NCI-H2196 treated with DMSO at 0.1 percent for 48 hours (cell line): ENCODE results near the gene MUC2.
"Not testable (repeated sequence)": the region's sequence is repeated elsewhere in the genome, so short reads cannot be mapped to it uniquely, and the experiment has no call there.

ENCODE experiments used
- DNase-seq: peaks from one replicate; lab custom pipeline; 2025; ENCODE audit not compliant: unreplicated experiment; lab: John Stamatoyannopoulos, UW

The MUC2 gene

GRCh38 chr11:1102996-1103395, 28.3 kb downstream of the MUC2 start:
- DNase-seq, result no peak

GRCh38 chr11:1103401-1104360, 29.0 kb downstream of the MUC2 start:
- no peak for DNase-seq

- DNase-seq, result no peak
Observed at GRCh38 chr11:1104411-1105182, 29.9 kb downstream of the MUC2 start.

- no peak for DNase-seq
Observed at GRCh38 chr11:1105183-1105565, 30.5 kb downstream of the MUC2 start.

- DNase-seq, result no peak
Observed at GRCh38 chr11:1106387-1106786, 31.7 kb downstream of the MUC2 start.

- no peak for DNase-seq
Observed at GRCh38 chr11:1107316-1108245, 32.9 kb downstream of the MUC2 start.

GRCh38 chr11:1108246-1108900, 33.7 kb downstream of the MUC2 start:
- no peak for DNase-seq

GRCh38 chr11:1109101-1109917, 34.6 kb downstream of the MUC2 start:
- no peak for DNase-seq

GRCh38 chr11:1109918-1110705, 35.4 kb downstream of the MUC2 start:
- no peak for DNase-seq

GRCh38 chr11:1111545-1112212, 37.0 kb downstream of the MUC2 start:
- DNase-seq, result no peak

- no peak for DNase-seq
Observed at GRCh38 chr11:1112351-1113191, 37.9 kb downstream of the MUC2 start.

- no peak for DNase-seq
Observed at GRCh38 chr11:1113405-1114201, 38.9 kb downstream of the MUC2 start.

GRCh38 chr11:1115292-1115691, 40.6 kb downstream of the MUC2 start:
- not testable (repeated sequence) for DNase-seq

- no peak for DNase-seq
Observed at GRCh38 chr11:1116104-1116503, 41.4 kb downstream of the MUC2 start.

- DNase-seq, result no peak
Observed at GRCh38 chr11:1116666-1117390, 42.2 kb downstream of the MUC2 start.

GRCh38 chr11:1117992-1118391, 43.3 kb downstream of the MUC2 start:
- no peak for DNase-seq
